Activated T-helper 17 cell treated with anti-CD3 and anti-CD28 coated beads, Interleukin-2, amount 50 U/mL, for 72 hours (primary cell): ENCODE results near the gene IKZF3. TPM values are rescaled to one million over a fixed set of nuclear protein-coding genes. Genes with fewer than 3 reads are reported as not detected.

ENCODE experiments used
- ATAC-seq: fragments of 150-1000 bp; cut with Tn5 transposase; replicated peaks from 2 replicates; pipeline ENCODE4 v1.10.0; 2021; ENCODE audit warnings: mild to moderate bottlenecking, moderate library complexity
- H3K27ac Mint-ChIP-seq: one replicate; pipeline ENCODE4 v1.8.0; 2022; ENCODE audit warnings: mixed read lengths
- H3K27me3 Mint-ChIP-seq: one replicate; pipeline ENCODE4 v1.8.0; 2022; ENCODE audit warnings: mixed read lengths
- H3K36me3 Mint-ChIP-seq: one replicate; pipeline ENCODE4 v1.8.0; 2022; ENCODE audit warnings: low read depth, mild to moderate bottlenecking, mixed read lengths
- H3K4me1 Mint-ChIP-seq: one replicate; pipeline ENCODE4 v1.8.0; 2022; ENCODE audit warnings: mixed read lengths
- H3K4me3 Mint-ChIP-seq: one replicate; pipeline ENCODE4 v1.8.0; 2022; ENCODE audit warnings: mild to moderate bottlenecking, mixed read lengths
- H3K9me3 Mint-ChIP-seq: one replicate; pipeline ENCODE4 v1.8.0; 2022; ENCODE audit warnings: mixed read lengths
- total RNA-seq, 2 donors: library from RNA; stranded (reverse); gene quantifications; one replicate each; pipeline ENCODE4 v1.2.3, GENCODE V29; 2022

Gene IKZF3
- total RNA-seq, 2 donors from 2014 or later: 55.0 to 119 TPM

- ATAC-seq: no peak
- Mint-ChIP-seq H3K4me3 (no peak overlapping the region), H3K4me1 (no peaks in the 10 kb centered on the region)
These were observed 119.3 kb downstream of the IKZF3 start for GRCh38 chr17:39744836-39745215.

GRCh38 chr17:39744075-39744835, 119.9 kb downstream of the IKZF3 start:
- no peak overlapping the region for H3K27ac Mint-ChIP-seq
- H3K4me3 Mint-ChIP-seq: no peak overlapping the region
- H3K27me3 Mint-ChIP-seq: no peaks in the 10 kb centered on the region
- ATAC-seq: no peak
- H3K4me1 Mint-ChIP-seq: no peaks in the 10 kb centered on the region
- no peaks in the 10 kb centered on the region for H3K36me3 Mint-ChIP-seq
- no peaks in the 10 kb centered on the region for H3K9me3 Mint-ChIP-seq

More at GRCh38 chr17:39744836-39745215, 119.3 kb downstream of the IKZF3 start:
- Mint-ChIP-seq H3K27ac (no peak overlapping the region), H3K36me3 (no peaks in the 10 kb centered on the region), H3K27me3 (no peaks in the 10 kb centered on the region), H3K9me3 (no peaks in the 10 kb centered on the region)

- no peak for ATAC-seq
- no peaks in the 10 kb centered on the region for H3K36me3 Mint-ChIP-seq
- peaks cover 6% of the 10 kb centered on the region for H3K27me3 Mint-ChIP-seq
- H3K4me1 Mint-ChIP-seq: peaks cover 5% of the 10 kb centered on the region
- H3K9me3 Mint-ChIP-seq: no peaks in the 10 kb centered on the region
- no peak overlapping the region for H3K4me3 Mint-ChIP-seq
- no peak overlapping the region for H3K27ac Mint-ChIP-seq
These were observed 121.2 kb downstream of the IKZF3 start for GRCh38 chr17:39742856-39743436.

- Mint-ChIP-seq H3K36me3 (no peaks in the 10 kb centered on the region), H3K27ac (no peak overlapping the region), H3K4me3 (no peak overlapping the region), H3K9me3 (no peaks in the 10 kb centered on the region), H3K4me1 (peaks cover 5% of the 10 kb centered on the region), H3K27me3 (peaks cover 6% of the 10 kb centered on the region)
- no peak for ATAC-seq
These were observed 121.8 kb downstream of the IKZF3 start for GRCh38 chr17:39742126-39742855.

- Mint-ChIP-seq H3K4me1 (peaks cover 5% of the 10 kb centered on the region), H3K36me3 (no peaks in the 10 kb centered on the region)
- peak; percentile 11 for ATAC-seq
These were observed 123.6 kb downstream of the IKZF3 start for GRCh38 chr17:39740357-39741111.

GRCh38 chr17:39739885-39740356, 124.2 kb downstream of the IKZF3 start:
- H3K27ac Mint-ChIP-seq: no peak overlapping the region
- no peak overlapping the region for H3K4me3 Mint-ChIP-seq
- peaks cover 11% of the 10 kb centered on the region for H3K27me3 Mint-ChIP-seq
- H3K36me3 Mint-ChIP-seq: no peaks in the 10 kb centered on the region
- no peaks in the 10 kb centered on the region for H3K9me3 Mint-ChIP-seq
- ATAC-seq: no peak
- H3K4me1 Mint-ChIP-seq: peaks cover 5% of the 10 kb centered on the region

More at GRCh38 chr17:39740357-39741111, 123.6 kb downstream of the IKZF3 start:
- H3K4me3 Mint-ChIP-seq: no peak overlapping the region
- peak overlapping the region; percentile 28 for H3K27ac Mint-ChIP-seq
- H3K9me3 Mint-ChIP-seq: no peaks in the 10 kb centered on the region
- H3K27me3 Mint-ChIP-seq: peaks cover 11% of the 10 kb centered on the region

GRCh38 chr17:39738983-39739884, 124.9 kb downstream of the IKZF3 start:
- H3K27ac Mint-ChIP-seq: no peak overlapping the region
- ATAC-seq: no peak
- H3K4me3 Mint-ChIP-seq: peak overlapping the region; percentile 52
- H3K4me1 Mint-ChIP-seq: peaks cover 5% of the 10 kb centered on the region
- no peaks in the 10 kb centered on the region for H3K9me3 Mint-ChIP-seq
- H3K27me3 Mint-ChIP-seq: peaks cover 11% of the 10 kb centered on the region
- H3K36me3 Mint-ChIP-seq: no peaks in the 10 kb centered on the region

GRCh38 chr17:39738568-39738901, 125.6 kb downstream of the IKZF3 start:
- Mint-ChIP-seq H3K36me3 (no peaks in the 10 kb centered on the region), H3K4me1 (peaks cover 5% of the 10 kb centered on the region), H3K9me3 (no peaks in the 10 kb centered on the region), H3K27ac (no peak overlapping the region), H3K27me3 (peaks cover 11% of the 10 kb centered on the region), H3K4me3 (peak overlapping the region; percentile 52)
- peak; percentile 93 for ATAC-seq

GRCh38 chr17:39737760-39738567, 126.1 kb downstream of the IKZF3 start, which contains the start of gene GRB7:
Gene GRB7, plus strand, starts transcription at chr17:39737938. Its CDS starts 4,364 bp downstream, at chr17:39742302.
- Mint-ChIP-seq H3K27ac (no peak within 1 kb of the TSS), H3K4me3 (peak within 1 kb of the TSS; percentile 52), H3K36me3 (no peaks in the 10 kb centered on the region), H3K9me3 (no peaks in the 10 kb centered on the region), H3K4me1 (peaks cover 5% of the 10 kb centered on the region), H3K27me3 (peaks cover 11% of the 10 kb centered on the region)
- no peak for ATAC-seq

- H3K36me3 Mint-ChIP-seq: no peaks in the 10 kb centered on the region
- H3K4me3 Mint-ChIP-seq: no peak overlapping the region
- no peak overlapping the region for H3K27ac Mint-ChIP-seq
- H3K9me3 Mint-ChIP-seq: no peaks in the 10 kb centered on the region
- H3K4me1 Mint-ChIP-seq: peaks cover 5% of the 10 kb centered on the region
- peaks cover 11% of the 10 kb centered on the region for H3K27me3 Mint-ChIP-seq
- no peak for ATAC-seq
These were observed 126.8 kb downstream of the IKZF3 start for GRCh38 chr17:39737206-39737759.

- Mint-ChIP-seq H3K9me3 (no peaks in the 10 kb centered on the region), H3K4me1 (peaks cover 5% of the 10 kb centered on the region), H3K27me3 (peaks cover 11% of the 10 kb centered on the region), H3K36me3 (no peaks in the 10 kb centered on the region), H3K4me3 (no peak overlapping the region), H3K27ac (no peak overlapping the region)
- no peak for ATAC-seq
These were observed 127.6 kb downstream of the IKZF3 start for GRCh38 chr17:39736319-39737165.

GRCh38 chr17:39735882-39736281, 128.2 kb downstream of the IKZF3 start:
- no peak for ATAC-seq

More at GRCh38 chr17:39735882-39736281, 128.2 kb downstream of the IKZF3 start:
- Mint-ChIP-seq H3K4me3 (no peak overlapping the region), H3K27me3 (peaks cover 11% of the 10 kb centered on the region), H3K36me3 (no peaks in the 10 kb centered on the region), H3K27ac (no peak overlapping the region), H3K9me3 (no peaks in the 10 kb centered on the region), H3K4me1 (peaks cover 5% of the 10 kb centered on the region)
